ENCODE measurements around the gene MAN2B1. TPM values are rescaled to one million over a fixed set of nuclear protein-coding genes. Genes with fewer than 3 reads are reported as not detected.
"Not testable (repeated sequence)": the region's sequence is repeated elsewhere in the genome, so short reads cannot be mapped to it uniquely, and the experiment has no call there.

Gene MAN2B1
- total RNA-seq, 4 donors from 2014 or later: 51.9 to 84.2 (median 68.0) TPM

- TF ChIP-seq POLR2A (IDR thresholded peaks at IDR 0.05) (no peak), CTCF (IDR thresholded peaks at IDR 0.05) (no peak)
- no peak for DNase-seq
- H3K4me1 ChIP-seq: no peaks in the 10 kb centered on the region
- no peak overlapping the region for H3K27ac ChIP-seq
- H3K36me3 ChIP-seq: no peaks in the 10 kb centered on the region
- H3K9me3 ChIP-seq: no peaks in the 10 kb centered on the region
- H3K4me3 ChIP-seq: no peak overlapping the region
- H3K27me3 ChIP-seq: no peaks in the 10 kb centered on the region
These were observed 22.5 kb upstream of the MAN2B1 start for GRCh38 chr19:12689012-12689411.

- Histone ChIP-seq H3K36me3 (no peaks in the 10 kb centered on the region), H3K27me3 (no peaks in the 10 kb centered on the region), H3K9me3 (no peaks in the 10 kb centered on the region), H3K4me1 (no peaks in the 10 kb centered on the region), H3K27ac (no peak within 1 kb of the TSS), H3K4me3 (no peak within 1 kb of the TSS)
- DNase-seq: no peak
- TF ChIP-seq POLR2A (IDR thresholded peaks at IDR 0.05): no peak
- TF ChIP-seq CTCF (IDR thresholded peaks at IDR 0.05): no peak
These were observed 21.1 kb upstream of the MAN2B1 start, which contains the start of gene GNG14 for GRCh38 chr19:12687496-12688196. GNG14 (plus strand) TSS chr19:12687998; CDS start chr19:12688049, 51 bp downstream.

GRCh38 chr19:12685831-12686230 is 19.3 kb upstream of the MAN2B1 start:
- Histone ChIP-seq H3K4me3 (no peak overlapping the region), H3K9me3 (no peaks in the 10 kb centered on the region), H3K36me3 (no peaks in the 10 kb centered on the region), H3K4me1 (peaks cover 0 to 3% (median 0%) of the 10 kb centered on the region in 4 donors), H3K27me3 (no peaks in the 10 kb centered on the region), H3K27ac (no peak overlapping the region)
- TF ChIP-seq CTCF (IDR thresholded peaks at IDR 0.05): no peak
- no peak for DNase-seq

GRCh38 chr19:12681074-12681987 is 14.8 kb upstream of the MAN2B1 start, which contains the start of gene DHPS:
DHPS (minus strand) TSS chr19:12681880; CDS start chr19:12681766, 114 bp downstream.
- Histone ChIP-seq H3K27me3 (no peaks in the 10 kb centered on the region), H3K27ac (peak within 1 kb of the TSS; percentile 86 to 99 (median 99)), H3K36me3 (peaks cover 0 to 37% (median 2%) of the 10 kb centered on the region in 3 donors), H3K4me3 (peak within 1 kb of the TSS; percentile 67 to 100 (median 96)), H3K4me1 (peaks cover 0 to 13% (median 0%) of the 10 kb centered on the region in 4 donors), H3K9me3 (no peaks in the 10 kb centered on the region)
- peak; percentile 88 to 98 (median 96) for DNase-seq
- TF ChIP-seq POLR2A (IDR thresholded peaks at IDR 0.05) (peak; percentile 31 to 42), CTCF (IDR thresholded peaks at IDR 0.05) (peak in 1 of 6 experiments; percentile 2)

GRCh38 chr19:12680034-12680433 is 13.5 kb upstream of the MAN2B1 start:
- H3K4me3 ChIP-seq: no peak overlapping the region
- H3K27ac ChIP-seq: no peak overlapping the region
- H3K27me3 ChIP-seq: no peaks in the 10 kb centered on the region
- TF ChIP-seq CTCF (IDR thresholded peaks at IDR 0.05) (no peak), POLR2A (IDR thresholded peaks at IDR 0.05) (no peak)
- DNase-seq: no peak
- H3K4me1 ChIP-seq: peaks cover 0 to 13% (median 0%) of the 10 kb centered on the region in 4 donors
- peaks cover 0 to 49% (median 2%) of the 10 kb centered on the region in 3 donors for H3K36me3 ChIP-seq
- no peaks in the 10 kb centered on the region for H3K9me3 ChIP-seq

- H3K36me3 ChIP-seq: peaks cover 0 to 67% (median 2%) of the 10 kb centered on the region in 3 donors
- DNase-seq: not testable (repeated sequence)
These were observed 11.5 kb upstream of the MAN2B1 start for GRCh38 chr19:12678039-12678438.

More at GRCh38 chr19:12678039-12678438, 11.5 kb upstream of the MAN2B1 start:
- not testable (repeated sequence) for H3K27ac ChIP-seq, H3K9me3 ChIP-seq, H3K4me3 ChIP-seq, H3K27me3 ChIP-seq
- peaks cover 0 to 13% (median 0%) of the 10 kb centered on the region in 4 donors for H3K4me1 ChIP-seq

Measured in Peyer's patch (tissue), 4 donors.